ENCODE data around the gene RBM12.

The RBM12 gene

DNA sequence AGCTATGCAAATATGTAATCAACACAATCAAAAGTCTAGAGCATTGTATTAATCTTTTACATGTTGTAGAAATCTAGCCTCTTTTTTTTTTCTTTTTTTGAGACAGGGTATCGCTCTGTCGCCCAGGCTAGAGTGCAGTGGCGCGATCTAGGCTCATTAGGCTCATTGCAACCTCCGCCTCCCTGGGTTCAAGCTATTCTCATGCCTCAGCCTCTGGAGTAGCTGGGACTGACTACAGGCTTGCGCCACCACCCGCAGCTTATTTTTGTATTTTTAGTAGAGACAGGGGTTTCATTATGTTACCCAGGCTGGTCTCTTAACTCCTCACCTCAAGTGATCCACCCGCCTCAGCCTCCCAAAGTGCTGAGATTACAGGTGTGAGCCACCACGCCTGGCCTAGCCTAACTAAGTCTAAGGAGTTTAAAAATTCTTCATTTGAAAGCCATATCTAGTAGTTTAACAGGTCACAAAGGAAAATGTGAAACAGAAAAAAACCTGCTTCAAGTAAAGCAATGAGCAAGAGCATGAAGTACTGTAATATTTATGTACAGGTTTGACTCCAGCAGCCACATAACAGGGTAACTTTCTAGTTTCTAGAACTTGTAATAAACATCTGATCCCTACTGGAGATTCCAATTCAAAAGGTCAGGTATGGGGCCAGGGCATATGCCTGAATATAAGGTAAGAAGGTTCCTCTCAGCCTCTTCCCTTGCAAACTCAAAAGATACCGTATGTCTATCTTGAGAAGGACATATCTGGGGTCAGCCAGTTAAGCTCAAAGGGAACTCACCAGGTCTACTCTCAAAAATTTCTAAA, 4.4 kb downstream of the RBM12 start:
- no peak overlapping the region for H3K4me3 ChIP-seq (ENCODE audit: low read depth, low read length)
- no peak for TF ChIP-seq CTCF (IDR thresholded peaks at IDR 0.05; ENCODE audit: insufficient read depth, low read depth, low read length, missing control alignments)
- DNase-seq (ENCODE audit: low read depth) = peak; percentile 21

DNA sequence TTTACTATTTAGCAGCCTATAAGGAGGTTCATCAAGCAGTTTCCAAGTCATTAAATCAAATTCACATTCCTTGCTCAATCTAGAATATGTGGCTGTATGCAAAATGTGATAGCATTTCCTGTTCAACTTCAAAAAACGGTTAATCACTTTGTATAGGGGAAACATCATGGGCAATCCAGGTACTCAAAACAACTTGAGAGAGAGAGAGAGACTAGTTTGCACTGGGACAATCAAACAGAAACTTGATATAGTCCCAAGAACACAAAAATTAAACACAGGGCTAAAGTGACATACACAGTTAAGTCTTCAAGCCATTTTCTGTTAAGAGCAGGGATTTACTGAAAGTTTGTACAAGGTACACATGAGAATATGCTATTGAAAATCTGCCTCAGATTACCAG, 7.4 kb downstream of the RBM12 start:
- no peak for TF ChIP-seq CTCF (IDR thresholded peaks at IDR 0.05; ENCODE audit: insufficient read depth, low read depth, low read length, missing control alignments)
- DNase-seq (ENCODE audit: low read depth) = no peak
- no peak overlapping the region for H3K4me3 ChIP-seq (ENCODE audit: low read depth, low read length)

- TF ChIP-seq CTCF (IDR thresholded peaks at IDR 0.05; ENCODE audit: insufficient read depth, low read depth, low read length, missing control alignments) = no peak
- DNase-seq (ENCODE audit: low read depth) = no peak
- H3K4me3 ChIP-seq (ENCODE audit: low read depth, low read length) = no peak overlapping the region
These were observed 10.3 kb downstream of the RBM12 start for GRCh38 chr20:35654415-35654814.

DNA sequence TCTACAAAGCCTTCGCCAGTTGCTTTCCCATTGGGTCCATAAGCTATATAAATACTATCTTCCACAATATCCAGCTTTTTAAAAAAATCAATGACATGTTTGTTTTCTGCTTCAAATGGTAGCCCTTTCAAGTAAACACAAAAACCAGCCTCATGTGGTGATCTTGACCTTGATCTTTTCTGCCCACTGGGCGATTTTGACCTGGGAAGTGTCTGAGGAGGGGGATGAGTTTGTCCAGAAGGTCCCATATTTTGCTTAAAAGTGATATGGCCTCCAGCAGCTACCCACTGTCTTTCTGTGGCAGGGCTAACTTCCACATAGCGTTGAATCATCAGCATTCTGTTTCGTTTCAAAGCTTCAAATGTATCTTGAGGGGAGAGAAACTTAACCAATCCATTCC, 10.8 kb downstream of the RBM12 start:
- DNase-seq (ENCODE audit: low read depth) = no peak
- H3K4me3 ChIP-seq (ENCODE audit: low read depth, low read length) = no peak overlapping the region

DNA sequence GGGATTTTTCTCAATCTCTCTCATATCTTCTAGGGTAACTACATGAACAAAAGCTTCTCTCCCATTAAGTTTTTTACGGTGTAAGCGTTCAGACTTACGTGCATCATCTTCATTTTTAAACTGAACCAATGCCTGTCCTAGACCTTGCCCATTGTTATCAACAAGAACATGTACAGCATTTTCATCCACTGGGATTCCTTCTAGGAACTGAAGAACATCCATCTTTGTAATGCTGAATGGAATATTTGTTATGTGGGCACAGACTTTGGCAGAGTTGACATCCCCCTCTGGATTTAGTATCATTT, 11.3 kb downstream of the RBM12 start:
- no peak overlapping the region for H3K4me3 ChIP-seq (ENCODE audit: low read depth, low read length)
- DNase-seq (ENCODE audit: low read depth) = no peak
- TF ChIP-seq CTCF (IDR thresholded peaks at IDR 0.05; ENCODE audit: insufficient read depth, low read depth, low read length, missing control alignments) = no peak

More for the DNA sequence above, 10.8 kb downstream of the RBM12 start:
- TF ChIP-seq CTCF (IDR thresholded peaks at IDR 0.05; ENCODE audit: insufficient read depth, low read depth, low read length, missing control alignments) = no peak

- H3K4me3 ChIP-seq (ENCODE audit: low read depth, low read length) = no peak overlapping the region
- TF ChIP-seq CTCF (IDR thresholded peaks at IDR 0.05; ENCODE audit: insufficient read depth, low read depth, low read length, missing control alignments) = no peak
- no peak for DNase-seq (ENCODE audit: low read depth)
These were observed 11.9 kb downstream of the RBM12 start for GRCh38 chr20:35652641-35653429.

Measured in GM12865 (cell line).